GM12878 (cell line): ENCODE measurements around the gene FNDC11. TPM values are rescaled to one million over a fixed set of nuclear protein-coding genes. Genes with fewer than 3 reads are reported as not detected.

Experiments
- ATAC-seq: fragments of 200-7000 bp; cut with Tn5 transposase; 3 replicates; pipeline ENCODE4 v1.9.1; 2020; ENCODE audit warnings: mild to moderate bottlenecking, moderate library complexity
- BruUV-seq: library from RNA; stranded (reverse); fragments of 400-500 nt; replicated peaks from 2 replicates; lab custom pipeline; 2021; lab: Mats Ljungman, UMichigan
- CTCF ChIA-PET: fragments of 300-600 bp; sonication (Branson Sonifier 250); formaldehyde crosslinking; extraction: SDS; loops from one replicate; lab custom pipeline; 2021; ENCODE audit warnings: inconsistent platforms; lab: Yijun Ruan, JAX
- POLR2A ChIA-PET: fragments of 350-600 bp; formaldehyde crosslinking; extraction: SDS; loops from one replicate; lab custom pipeline; 2021; ENCODE audit warnings: inconsistent platforms; lab: Charles Lee
- RAD21 ChIA-PET: fragments of 300-600 bp; sonication (Branson Sonifier 250); formaldehyde crosslinking; loops from one replicate; lab custom pipeline; 2023; ENCODE audit warnings: antibody characterized with exemption; ENCODE audit not compliant: unreplicated experiment; lab: Charles Lee
- SMC1A ChIA-PET: fragments of 300-600 bp; sonication (Branson Sonifier 250); formaldehyde crosslinking; loops from one replicate; lab custom pipeline; 2023; ENCODE audit not compliant: unreplicated experiment, uncharacterized antibody; lab: Charles Lee
- DNase-seq: peaks from one replicate; pipeline ENCODE4 v3.0.0-alpha.2; 2011; ENCODE audit warnings: low read depth, low spot score
- FAIRE-seq: peaks from 3 replicates; lab custom pipeline; 2011; peaks lifted over from hg19 to GRCh38; lab: Jason Lieb, UNC
- H2AFZ ChIP-seq: 2 replicates; pipeline ENCODE4 v1.6.0; 2011; ENCODE audit warnings: low read depth, low read length, control low read depth; ENCODE audit not compliant: control insufficient read depth
- H3K27ac ChIP-seq: 2 replicates; pipeline ENCODE4 v1.5.1; 2011; ENCODE audit warnings: control low read depth; ENCODE audit not compliant: control insufficient read depth, insufficient read depth
- H3K27me3 ChIP-seq, 2 experiments: replicated peaks in 1 of 2; 2 replicates each; pipeline versions ENCODE4 v1.6.0 to v1.6.1; 2011; ENCODE audit warnings: low read length in 1 of 2; ENCODE audit not compliant: control insufficient read depth in 2 of 2, insufficient read depth in 2 of 2
- H3K36me3 ChIP-seq, 2 experiments: 2 replicates each; pipeline ENCODE4 v1.5.1; 2011; ENCODE audit warnings: low read length in 1 of 2; ENCODE audit not compliant: control insufficient read depth in 2 of 2, insufficient read depth in 2 of 2
- H3K4me1 ChIP-seq: 2 replicates; pipeline ENCODE4 v1.6.1; 2011; ENCODE audit warnings: mild to moderate bottlenecking, low read length, moderate library complexity, mixed read lengths; ENCODE audit not compliant: control insufficient read depth, insufficient read depth
- H3K4me2 ChIP-seq: 2 replicates; pipeline ENCODE4 v1.6.0; 2011; ENCODE audit warnings: control low read depth; ENCODE audit not compliant: control insufficient read depth, insufficient read depth
- H3K4me3 ChIP-seq: fragments of 200-600 bp; sonication (generic); 2 replicates; pipeline ENCODE4 v1.5.1; 2016
- H3K79me2 ChIP-seq: 2 replicates; pipeline ENCODE4 v1.6.0; 2011; ENCODE audit warnings: low read length; ENCODE audit not compliant: control insufficient read depth, insufficient read depth
- H3K9ac ChIP-seq: 2 replicates; pipeline ENCODE4 v1.8.0; 2011; ENCODE audit warnings: low read length, control low read depth, mixed read lengths; ENCODE audit not compliant: control insufficient read depth, insufficient read depth
- H3K9me3 ChIP-seq: replicated peaks from 3 replicates; pipeline ENCODE4 v1.5.1; 2011; ENCODE audit warnings: mild to moderate bottlenecking, low read length; ENCODE audit not compliant: control insufficient read depth, insufficient read depth
- H4K20me1 ChIP-seq: 2 replicates; pipeline ENCODE4 v1.6.0; 2011; ENCODE audit not compliant: control insufficient read depth, insufficient read depth
- BACH1 ChIP-seq: fragments of 450-650 bp; IDR thresholded peaks from 2 replicates; pipeline ENCODE4 v1.6.1; 2017; ENCODE audit warnings: mild to moderate bottlenecking, borderline replicate concordance
- BCL11A ChIP-seq: IDR thresholded peaks from 2 replicates; pipeline ENCODE4 v1.6.1; 2011; ENCODE audit warnings: low read depth, low read length
- CEBPB ChIP-seq, 2 experiments: fragments of 150-350 bp in 1 of 2; IDR thresholded peaks; 2 replicates each; pipeline ENCODE4 v1.6.1; 2012 to 2014; ENCODE audit warnings: low read depth in 2 of 2, low read length in 2 of 2, borderline replicate concordance in 1 of 2, inconsistent platforms in 1 of 2
- EGR1 ChIP-seq, 2 experiments: IDR thresholded peaks; 1 replicate in 1 of 2; 2 replicates in 1 of 2; pipeline ENCODE4 v1.6.1; 2011 to 2012; ENCODE audit warnings: low read depth in 2 of 2, low read length in 2 of 2, borderline replicate concordance in 1 of 2, mild to moderate bottlenecking in 1 of 2, moderate library complexity in 1 of 2
- HCFC1 ChIP-seq: fragments of 150-350 bp; IDR thresholded peaks from 2 replicates; pipeline ENCODE4 v1.6.1; 2014; ENCODE audit warnings: low read length
- IRF4 ChIP-seq: IDR thresholded peaks from 2 replicates; pipeline ENCODE4 v1.6.1; 2011; ENCODE audit warnings: low read depth, low read length
- LARP7 ChIP-seq: fragments of 450-650 bp; IDR thresholded peaks from 2 replicates; pipeline ENCODE4 v1.6.1; 2017; ENCODE audit warnings: mild to moderate bottlenecking
- NFYB ChIP-seq: IDR thresholded peaks from 2 replicates; pipeline ENCODE4 v1.6.1; 2011; ENCODE audit warnings: low read depth, mild to moderate bottlenecking, low read length, improper control_type of control experiment, moderate library complexity; ENCODE audit not compliant: insufficient read depth
- POLR2A ChIP-seq: IDR thresholded peaks from 2 replicates; pipeline ENCODE4 v1.6.1; 2011; ENCODE audit warnings: low read depth, mild to moderate bottlenecking, low read length
- SMAD5 ChIP-seq: IDR thresholded peaks from 2 replicates; pipeline ENCODE4 v1.6.1; 2016; ENCODE audit warnings: antibody characterized with exemption, low read depth
- SRF ChIP-seq, 2 experiments: IDR thresholded peaks; 2 replicates each; pipeline ENCODE4 v1.6.1; 2011; ENCODE audit warnings: low read depth in 2 of 2, low read length in 2 of 2, mild to moderate bottlenecking in 1 of 2, moderate library complexity in 1 of 2
- TAF1 ChIP-seq: IDR thresholded peaks from 2 replicates; pipeline ENCODE4 v1.6.1; 2011; ENCODE audit warnings: mild to moderate bottlenecking, low read depth, low read length, borderline replicate concordance
- WGBS: methylation state at CpG from one replicate; pipeline ENCODE4 v1.1.6; 2016; ENCODE audit warnings: low lambda C conversion rate; ENCODE audit not compliant: insufficient replicate concordance, insufficient coverage; ENCODE audit errors: missing lambda C conversion rate; 5-methylcytosine and 5-hydroxymethylcytosine counted together
- in situ Hi-C: fragments of 300-500 bp; cut with MboI; formaldehyde crosslinking; loops from 9 replicates; pipeline ENCODE4 v1.14.3; 2018; ENCODE audit warnings: mixed read lengths
- intact Hi-C: fragments of 100-400 bp; cut with micrococcal nuclease; formaldehyde crosslinking; loops from one replicate; pipeline ENCODE4 v1.14.2; 2022; ENCODE audit not compliant: unreplicated experiment
- polyA plus RNA-seq, 11 experiments: library from polyadenylated mRNA; depleted of rRNA in 4 of 11; unstranded in 6 of 11; stranded (reverse) in 5 of 11; fragments of >200 nt; fragmentation: Nextera tagmentation in 4 of 11; fragmentation: Illumina TruSeq in 1 of 11; extraction: Ambion mirVana in 4 of 11; extraction: Trizol in 1 of 11; gene quantifications; 1 replicate in 1 of 11; 2 replicates in 10 of 11; pipeline versions ENCODE4 v1.2.1 to v1.2.3, GENCODE V29; 2011 to 2016; ENCODE audit warnings: inconsistent platforms in 2 of 11, missing spikeins in 2 of 11, low read depth in 1 of 11
- total RNA-seq, 4 experiments: library from RNA; depleted of rRNA in 3 of 4; stranded (reverse); fragments of >200 nt in 3 of 4; fragmentation: Illumina TruSeq in 1 of 4; extraction: Trizol in 1 of 4; gene quantifications; 2 replicates each; pipeline versions ENCODE4 v1.2.1 to v1.2.3, GENCODE V29; 2013 to 2021
- TF ChIP-seq, protein P1 (sequence below): fragments of 450-650 bp; IDR thresholded peaks from 2 replicates; pipeline ENCODE4 v1.6.1; 2017; ENCODE audit warnings: mild to moderate bottlenecking, low read depth, inconsistent platforms; ENCODE audit not compliant: poor library complexity, severe bottlenecking
- TF ChIP-seq, protein P2 (sequence below), 3 experiments: IDR thresholded peaks in 2 of 3; conservative IDR thresholded peaks in 1 of 3; 2 replicates each; pipeline ENCODE4 v1.5.1; 2011; ENCODE audit warnings: low read depth in 3 of 3, low read length in 3 of 3, mild to moderate bottlenecking in 3 of 3, control low read depth in 2 of 3, moderate library complexity in 2 of 3, inconsistent platforms in 1 of 3, mixed read lengths in 1 of 3; ENCODE audit not compliant: control insufficient read depth in 2 of 3, insufficient read depth in 1 of 3; ENCODE audit errors: extremely low read depth in 1 of 3

The FNDC11 gene
- total and polyA plus RNA-seq, 10 of the 15 experiments (the other 5 are each of a cell fraction or from before 2014, with no cell fraction given), result 0.09 to 0.72 (median 0.34) TPM; not detected in 2

DNA sequence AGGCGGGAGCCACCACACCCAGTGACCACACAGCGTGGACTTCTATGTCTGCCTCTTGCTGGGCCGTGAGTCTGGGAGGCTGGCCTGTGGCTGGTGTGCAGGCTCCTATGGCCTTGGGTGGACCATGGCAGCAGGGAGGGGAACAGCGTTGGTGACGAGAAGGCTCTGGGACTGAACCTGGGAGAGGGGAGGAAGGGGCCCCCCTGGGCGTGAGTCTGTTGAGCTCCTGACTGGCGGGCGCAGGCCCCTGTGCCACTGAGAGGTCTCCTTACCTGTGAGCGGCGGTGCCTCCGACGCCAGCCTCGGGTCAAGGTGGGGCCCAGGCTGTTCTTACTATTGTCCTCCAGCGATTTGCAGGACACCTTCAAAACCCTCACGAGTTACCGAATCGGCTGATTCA lies 32.8 kb downstream of the FNDC11 start:
- BruUV-seq, result no TSS peak
- ATAC-seq, result no peak
- H3K27ac ChIP-seq, result no peak overlapping the region
- no peak for FAIRE-seq
- ChIA-PET POLR2A (no interaction called here), SMC1A (no interaction called here)
- intact Hi-C loops, result no loop called here
- no peak overlapping the region for H3K4me3 ChIP-seq
- no peak overlapping the region for H3K4me2 ChIP-seq
- in situ Hi-C loops, result no loop called here
- no peak for DNase-seq
- H3K27me3 ChIP-seq, result no peaks in the 10 kb centered on the region
- no peak overlapping the region for H3K9ac ChIP-seq
- no peaks in the 10 kb centered on the region for H3K79me2 ChIP-seq
- H4K20me1 ChIP-seq, result no peaks in the 10 kb centered on the region
- TF ChIP-seq SRF (IDR thresholded peaks at IDR 0.05; ENCODE audit: low read depth in 2 of 2, low read length in 2 of 2) (no peak), POLR2A (0 out of 2 replicates have a peak, but pooled peaks have one; percentile 7)
- TF ChIP-seq, all 136 proteins: peak for 1
- H2AFZ ChIP-seq, result no peak overlapping the region
- 77% methylated on average over 17 of the region's 17 CpGs for WGBS
- H3K4me1 ChIP-seq, result no peaks in the 10 kb centered on the region
- ChIA-PET CTCF (no interaction called here), RAD21 (no interaction called here)
- peaks cover 3 to 4% of the 10 kb centered on the region in 2 experiments; a peak in 3 of 4 replicates for H3K36me3 ChIP-seq
- H3K9me3 ChIP-seq, result no peaks in the 10 kb centered on the region

DNA sequence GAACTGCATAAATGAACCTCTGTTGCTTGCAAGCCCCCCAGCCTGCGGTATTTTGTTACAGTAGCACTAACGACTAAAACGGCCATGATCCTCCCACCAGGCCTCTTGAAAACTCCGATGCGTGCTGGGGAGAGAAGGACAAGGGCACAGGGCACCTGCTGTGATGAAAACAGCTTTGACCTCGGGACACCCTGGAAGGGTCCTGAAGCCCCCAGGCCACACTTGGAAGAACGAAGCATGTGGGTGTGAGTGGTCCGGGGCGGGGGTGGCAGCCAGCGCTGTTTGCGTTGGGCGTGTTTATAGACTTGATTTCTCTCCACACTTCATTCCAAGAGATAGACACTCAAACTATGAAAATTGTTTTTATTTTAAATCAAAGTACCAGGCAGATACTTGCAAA lies 33.3 kb downstream of the FNDC11 start:
- in situ Hi-C loops, result no loop called here
- no peak overlapping the region for H3K9ac ChIP-seq
- no peak overlapping the region for H3K4me3 ChIP-seq
- ChIA-PET RAD21 (no interaction called here), POLR2A (no interaction called here), SMC1A (no interaction called here), CTCF (no interaction called here)
- H3K4me1 ChIP-seq, result no peaks in the 10 kb centered on the region
- 90% methylated on average over 12 of the region's 12 CpGs for WGBS
- H2AFZ ChIP-seq, result no peak overlapping the region
- H3K36me3 ChIP-seq, result peaks cover 3 to 4% of the 10 kb centered on the region in 2 experiments; a peak in 3 of 4 replicates
- H3K27ac ChIP-seq, result no peak overlapping the region
- ATAC-seq, result no peak
- no peak for DNase-seq
- BruUV-seq, result no TSS peak
- no peaks in the 10 kb centered on the region for H3K27me3 ChIP-seq
- H3K9me3 ChIP-seq, result no peaks in the 10 kb centered on the region
- H3K79me2 ChIP-seq, result no peaks in the 10 kb centered on the region
- no peak for FAIRE-seq
- intact Hi-C loops, result no loop called here
- no peaks in the 10 kb centered on the region for H4K20me1 ChIP-seq
- no peak overlapping the region for H3K4me2 ChIP-seq
- TF ChIP-seq CEBPB (IDR thresholded peaks at IDR 0.05; ENCODE audit: borderline replicate concordance in 1 of 2, low read depth in 2 of 2, low read length in 2 of 2) (no peak), NFYB (no peak), TAF1 (no peak), IRF4 (no peak), LARP7 (no peak), SMAD5 (no peak), BACH1 (no peak), EGR1 (IDR thresholded peaks at IDR 0.05; ENCODE audit: borderline replicate concordance in 1 of 2, low read depth in 2 of 2, low read length in 2 of 2) (no peak), HCFC1 (no peak), BCL11A (no peak)
- TF ChIP-seq, protein P1, sequence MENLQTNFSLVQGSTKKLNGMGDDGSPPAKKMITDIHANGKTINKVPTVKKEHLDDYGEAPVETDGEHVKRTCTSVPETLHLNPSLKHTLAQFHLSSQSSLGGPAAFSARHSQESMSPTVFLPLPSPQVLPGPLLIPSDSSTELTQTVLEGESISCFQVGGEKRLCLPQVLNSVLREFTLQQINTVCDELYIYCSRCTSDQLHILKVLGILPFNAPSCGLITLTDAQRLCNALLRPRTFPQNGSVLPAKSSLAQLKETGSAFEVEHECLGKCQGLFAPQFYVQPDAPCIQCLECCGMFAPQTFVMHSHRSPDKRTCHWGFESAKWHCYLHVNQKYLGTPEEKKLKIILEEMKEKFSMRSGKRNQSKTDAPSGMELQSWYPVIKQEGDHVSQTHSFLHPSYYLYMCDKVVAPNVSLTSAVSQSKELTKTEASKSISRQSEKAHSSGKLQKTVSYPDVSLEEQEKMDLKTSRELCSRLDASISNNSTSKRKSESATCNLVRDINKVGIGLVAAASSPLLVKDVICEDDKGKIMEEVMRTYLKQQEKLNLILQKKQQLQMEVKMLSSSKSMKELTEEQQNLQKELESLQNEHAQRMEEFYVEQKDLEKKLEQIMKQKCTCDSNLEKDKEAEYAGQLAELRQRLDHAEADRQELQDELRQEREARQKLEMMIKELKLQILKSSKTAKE, result no peak
- TF ChIP-seq, protein P2, sequence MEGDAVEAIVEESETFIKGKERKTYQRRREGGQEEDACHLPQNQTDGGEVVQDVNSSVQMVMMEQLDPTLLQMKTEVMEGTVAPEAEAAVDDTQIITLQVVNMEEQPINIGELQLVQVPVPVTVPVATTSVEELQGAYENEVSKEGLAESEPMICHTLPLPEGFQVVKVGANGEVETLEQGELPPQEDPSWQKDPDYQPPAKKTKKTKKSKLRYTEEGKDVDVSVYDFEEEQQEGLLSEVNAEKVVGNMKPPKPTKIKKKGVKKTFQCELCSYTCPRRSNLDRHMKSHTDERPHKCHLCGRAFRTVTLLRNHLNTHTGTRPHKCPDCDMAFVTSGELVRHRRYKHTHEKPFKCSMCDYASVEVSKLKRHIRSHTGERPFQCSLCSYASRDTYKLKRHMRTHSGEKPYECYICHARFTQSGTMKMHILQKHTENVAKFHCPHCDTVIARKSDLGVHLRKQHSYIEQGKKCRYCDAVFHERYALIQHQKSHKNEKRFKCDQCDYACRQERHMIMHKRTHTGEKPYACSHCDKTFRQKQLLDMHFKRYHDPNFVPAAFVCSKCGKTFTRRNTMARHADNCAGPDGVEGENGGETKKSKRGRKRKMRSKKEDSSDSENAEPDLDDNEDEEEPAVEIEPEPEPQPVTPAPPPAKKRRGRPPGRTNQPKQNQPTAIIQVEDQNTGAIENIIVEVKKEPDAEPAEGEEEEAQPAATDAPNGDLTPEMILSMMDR (IDR thresholded peaks at IDR 0.05 in 2 of 3, conservative IDR thresholded peaks at IDR 0.05 in 1 of 3; ENCODE audit: control insufficient read depth in 2 of 3, extremely low read depth in 1 of 3, insufficient read depth in 1 of 3, low read depth in 3 of 3, low read length in 3 of 3), result no peak
